SK-N-SH treated with all-trans-retinoic acid at 6 μM for 48 hours (cell line): ENCODE data around the gene ACTR3.

Experiments
- ATAC-seq: fragments of 200-7000 bp; cut with Tn5 transposase; 3 replicates; pipeline ENCODE4 v1.9.1; 2020; ENCODE audit warnings: mild to moderate bottlenecking, moderate library complexity
- ARNTL ChIP-seq: fragments of 450-650 bp; formaldehyde crosslinking; IDR thresholded peaks from 2 replicates; pipeline ENCODE4 v1.5.0; 2020; ENCODE audit warnings: low read depth, mild to moderate bottlenecking, moderate library complexity, borderline replicate concordance
- ESRRG ChIP-seq: fragments of 250-450 bp; sonication (Bioruptor Pico); IDR thresholded peaks from 2 replicates; pipeline ENCODE4 v1.6.1; 2021; ENCODE audit warnings: mild to moderate bottlenecking
- GLIS3 ChIP-seq: fragments of 250-450 bp; sonication (Bioruptor Pico); IDR thresholded peaks from 2 replicates; pipeline ENCODE4 v1.5.0; 2020; ENCODE audit warnings: mild to moderate bottlenecking, moderate library complexity
- ISL1 ChIP-seq: fragments of 250-450 bp; sonication (Bioruptor Pico); IDR thresholded peaks from 2 replicates; pipeline ENCODE4 v2.1.2; 2022; ENCODE audit warnings: mild to moderate bottlenecking, moderate library complexity
- OSR1 ChIP-seq: fragments of 250-450 bp; sonication (Bioruptor Pico); IDR thresholded peaks from 2 replicates; pipeline ENCODE4 v1.8.0; 2022; ENCODE audit warnings: moderate library complexity, mild to moderate bottlenecking, inconsistent platforms
- PATZ1 ChIP-seq: fragments of 250-450 bp; sonication (Bioruptor Pico); IDR thresholded peaks from 2 replicates; pipeline ENCODE4 v1.8.0; 2020; ENCODE audit warnings: mild to moderate bottlenecking, moderate library complexity, borderline replicate concordance
- PPARA ChIP-seq: fragments of 250-450 bp; sonication (Bioruptor Pico); IDR thresholded peaks from 2 replicates; pipeline ENCODE4 v1.5.0; 2020; ENCODE audit warnings: mild to moderate bottlenecking, borderline replicate concordance
- RARB ChIP-seq: fragments of 250-450 bp; sonication (Bioruptor Pico); IDR thresholded peaks from 2 replicates; pipeline ENCODE4 v1.8.0; 2021; ENCODE audit warnings: mild to moderate bottlenecking, moderate library complexity
- TCF4 ChIP-seq: fragments of 250-450 bp; sonication (Bioruptor Pico); IDR thresholded peaks from 2 replicates; pipeline ENCODE4 v1.8.0; 2021; ENCODE audit warnings: mild to moderate bottlenecking, moderate library complexity, borderline replicate concordance
- TOX ChIP-seq: fragments of 250-450 bp; sonication (Bioruptor Pico); IDR thresholded peaks from 2 replicates; pipeline ENCODE4 v1.8.0; 2021; ENCODE audit warnings: mild to moderate bottlenecking, moderate library complexity, borderline replicate concordance
- TSHZ2 ChIP-seq: fragments of 250-450 bp; sonication (Bioruptor Pico); IDR thresholded peaks from 2 replicates; pipeline ENCODE4 v1.5.0; 2020; ENCODE audit warnings: mild to moderate bottlenecking, moderate library complexity
- ZC3H10 ChIP-seq: fragments of 250-450 bp; sonication (Bioruptor Pico); IDR thresholded peaks from 2 replicates; pipeline ENCODE4 v1.5.1; 2021; ENCODE audit warnings: mild to moderate bottlenecking, moderate library complexity
- ZNF565 ChIP-seq: fragments of 450-650 bp; formaldehyde crosslinking; conservative IDR thresholded peaks from 2 replicates; pipeline ENCODE4 v1.5.0; 2020; ENCODE audit warnings: low read depth, mild to moderate bottlenecking, moderate library complexity
- ZNF70 ChIP-seq: fragments of 450-650 bp; formaldehyde crosslinking; IDR thresholded peaks from 2 replicates; pipeline ENCODE4 v1.5.0; 2020; ENCODE audit warnings: mild to moderate bottlenecking, moderate library complexity
- ZNF8 ChIP-seq: fragments of 450-650 bp; formaldehyde crosslinking; IDR thresholded peaks from 2 replicates; pipeline ENCODE4 v1.5.0; 2020; ENCODE audit warnings: mild to moderate bottlenecking, moderate library complexity
- TF ChIP-seq, protein P1 (sequence below): fragments of 250-450 bp; sonication (Bioruptor Pico); IDR thresholded peaks from 2 replicates; pipeline ENCODE4 v1.5.1; 2021; ENCODE audit warnings: mild to moderate bottlenecking, moderate library complexity
- TF ChIP-seq, protein P2 (sequence below): fragments of 250-450 bp; sonication (Bioruptor Pico); IDR thresholded peaks from 2 replicates; pipeline ENCODE4 v1.5.1; 2020; ENCODE audit warnings: low read depth, mild to moderate bottlenecking, moderate library complexity
- TF ChIP-seq, protein P3 (sequence below): fragments of 250-450 bp; sonication (Bioruptor Pico); IDR thresholded peaks from 2 replicates; pipeline ENCODE4 v1.8.0; 2021; ENCODE audit warnings: low read depth, mild to moderate bottlenecking, moderate library complexity, borderline replicate concordance

ACTR3 gene

DNA sequence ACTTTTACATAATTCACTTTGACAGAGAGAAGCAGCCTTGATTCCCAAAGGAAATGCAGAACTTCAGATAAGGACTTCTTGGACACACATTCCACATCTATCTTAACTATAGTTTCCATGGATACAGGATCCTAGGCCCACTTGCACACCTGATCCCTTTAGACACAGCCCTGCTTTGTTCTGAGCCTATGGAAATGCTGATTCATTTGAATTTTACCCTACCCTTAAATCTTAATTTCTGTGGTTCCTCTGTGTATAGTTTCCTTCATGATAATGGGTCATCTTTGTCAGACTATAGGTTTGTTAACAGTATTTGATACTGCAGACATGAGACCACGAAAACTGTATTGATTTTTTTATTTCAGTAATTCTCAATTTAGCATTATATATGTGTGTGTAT lies 77.4 kb downstream of the ACTR3 start:
- TF ChIP-seq ISL1 (CRISPR knock-in tag): no peak
- no peak for TF ChIP-seq TSHZ2 (CRISPR knock-in tag)
- no peak for TF ChIP-seq ZNF8 (CRISPR knock-in tag)
- no peak for TF ChIP-seq PPARA (CRISPR knock-in tag)
- TF ChIP-seq TCF4: no peak
- TF ChIP-seq, protein P1, sequence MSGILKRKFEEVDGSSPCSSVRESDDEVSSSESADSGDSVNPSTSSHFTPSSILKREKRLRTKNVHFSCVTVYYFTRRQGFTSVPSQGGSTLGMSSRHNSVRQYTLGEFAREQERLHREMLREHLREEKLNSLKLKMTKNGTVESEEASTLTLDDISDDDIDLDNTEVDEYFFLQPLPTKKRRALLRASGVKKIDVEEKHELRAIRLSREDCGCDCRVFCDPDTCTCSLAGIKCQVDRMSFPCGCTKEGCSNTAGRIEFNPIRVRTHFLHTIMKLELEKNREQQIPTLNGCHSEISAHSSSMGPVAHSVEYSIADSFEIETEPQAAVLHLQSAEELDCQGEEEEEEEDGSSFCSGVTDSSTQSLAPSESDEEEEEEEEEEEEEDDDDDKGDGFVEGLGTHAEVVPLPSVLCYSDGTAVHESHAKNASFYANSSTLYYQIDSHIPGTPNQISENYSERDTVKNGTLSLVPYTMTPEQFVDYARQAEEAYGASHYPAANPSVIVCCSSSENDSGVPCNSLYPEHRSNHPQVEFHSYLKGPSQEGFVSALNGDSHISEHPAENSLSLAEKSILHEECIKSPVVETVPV (CRISPR knock-in tag): no peak
- TF ChIP-seq ZNF565: no peak
- TF ChIP-seq, protein P2, sequence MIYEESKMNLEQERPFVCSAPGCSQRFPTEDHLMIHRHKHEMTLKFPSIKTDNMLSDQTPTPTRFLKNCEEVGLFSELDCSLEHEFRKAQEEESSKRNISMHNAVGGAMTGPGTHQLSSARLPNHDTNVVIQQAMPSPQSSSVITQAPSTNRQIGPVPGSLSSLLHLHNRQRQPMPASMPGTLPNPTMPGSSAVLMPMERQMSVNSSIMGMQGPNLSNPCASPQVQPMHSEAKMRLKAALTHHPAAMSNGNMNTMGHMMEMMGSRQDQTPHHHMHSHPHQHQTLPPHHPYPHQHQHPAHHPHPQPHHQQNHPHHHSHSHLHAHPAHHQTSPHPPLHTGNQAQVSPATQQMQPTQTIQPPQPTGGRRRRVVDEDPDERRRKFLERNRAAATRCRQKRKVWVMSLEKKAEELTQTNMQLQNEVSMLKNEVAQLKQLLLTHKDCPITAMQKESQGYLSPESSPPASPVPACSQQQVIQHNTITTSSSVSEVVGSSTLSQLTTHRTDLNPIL: no peak
- TF ChIP-seq GLIS3 (CRISPR knock-in tag): no peak
- TF ChIP-seq ZC3H10 (CRISPR knock-in tag): no peak
- TF ChIP-seq ESRRG (CRISPR knock-in tag): no peak
- ATAC-seq: no peak

GRCh38 chr2:113972766-113973165 lies 82.9 kb downstream of the ACTR3 start:
- no peak for TF ChIP-seq PPARA (CRISPR knock-in tag)
- TF ChIP-seq, protein P2: no peak
- TF ChIP-seq ZNF8 (CRISPR knock-in tag): no peak
- no peak for TF ChIP-seq ESRRG (CRISPR knock-in tag)
- TF ChIP-seq TOX: no peak
- TF ChIP-seq TSHZ2 (CRISPR knock-in tag): no peak
- no peak for TF ChIP-seq ZNF70 (CRISPR knock-in tag)
- TF ChIP-seq, all 23 proteins: peak for 0
- no peak for ATAC-seq

DNA sequence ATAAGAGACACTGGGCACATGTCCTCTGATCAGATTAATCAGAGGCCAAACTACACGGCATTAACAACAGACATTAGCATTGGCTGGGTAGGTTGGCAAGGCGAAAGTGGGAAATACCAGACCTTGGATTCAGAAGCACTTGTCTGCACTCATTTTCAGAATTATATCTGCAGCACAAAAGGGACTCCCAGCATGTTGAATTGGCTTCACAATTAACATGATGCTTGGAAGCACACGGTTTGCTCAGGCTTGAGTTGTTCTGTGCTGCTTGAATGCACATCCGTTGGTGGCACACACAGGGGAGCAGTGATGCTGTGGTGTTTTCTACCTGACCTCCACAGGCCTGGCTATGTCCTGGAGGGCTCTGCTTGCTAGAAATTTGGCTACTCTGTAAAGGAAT lies 83.9 kb downstream of the ACTR3 start:
- no peak for ATAC-seq
- TF ChIP-seq, protein P3, sequence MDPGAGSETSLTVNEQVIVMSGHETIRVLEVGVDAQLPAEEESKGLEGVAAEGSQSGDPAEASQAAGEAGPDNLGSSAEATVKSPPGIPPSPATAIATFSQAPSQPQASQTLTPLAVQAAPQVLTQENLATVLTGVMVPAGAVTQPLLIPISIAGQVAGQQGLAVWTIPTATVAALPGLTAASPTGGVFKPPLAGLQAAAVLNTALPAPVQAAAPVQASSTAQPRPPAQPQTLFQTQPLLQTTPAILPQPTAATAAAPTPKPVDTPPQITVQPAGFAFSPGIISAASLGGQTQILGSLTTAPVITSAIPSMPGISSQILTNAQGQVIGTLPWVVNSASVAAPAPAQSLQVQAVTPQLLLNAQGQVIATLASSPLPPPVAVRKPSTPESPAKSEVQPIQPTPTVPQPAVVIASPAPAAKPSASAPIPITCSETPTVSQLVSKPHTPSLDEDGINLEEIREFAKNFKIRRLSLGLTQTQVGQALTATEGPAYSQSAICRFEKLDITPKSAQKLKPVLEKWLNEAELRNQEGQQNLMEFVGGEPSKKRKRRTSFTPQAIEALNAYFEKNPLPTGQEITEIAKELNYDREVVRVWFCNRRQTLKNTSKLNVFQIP (CRISPR knock-in tag): no peak
- TF ChIP-seq ARNTL (CRISPR knock-in tag): no peak
- no peak for TF ChIP-seq RARB (CRISPR knock-in tag)

- ATAC-seq: no peak
- no peak for TF ChIP-seq OSR1 (CRISPR knock-in tag)
- TF ChIP-seq PPARA (CRISPR knock-in tag): no peak
- TF ChIP-seq ESRRG (CRISPR knock-in tag): no peak
- no peak for TF ChIP-seq ARNTL (CRISPR knock-in tag)
- no peak for TF ChIP-seq ZNF8 (CRISPR knock-in tag)
- TF ChIP-seq ZNF565: no peak
- no peak for TF ChIP-seq PATZ1 (CRISPR knock-in tag)
Measured at GRCh38 chr2:113974727-113975126, 84.8 kb downstream of the ACTR3 start.
